GM21526 (cell line): ENCODE results near the gene NHERF1.

Experiments used
- ATAC-seq: cut with Tn5 transposase; IDR thresholded peaks from one replicate; pipeline ENCODE4 v1.9.1; 2021; ENCODE audit warnings: moderate library complexity; ENCODE audit not compliant: unreplicated experiment, low FRiP score

NHERF1 gene

GRCh38 chr17:74806334-74806733 lies 57.9 kb downstream of the NHERF1 start:
- ATAC-seq: no peak

DNA sequence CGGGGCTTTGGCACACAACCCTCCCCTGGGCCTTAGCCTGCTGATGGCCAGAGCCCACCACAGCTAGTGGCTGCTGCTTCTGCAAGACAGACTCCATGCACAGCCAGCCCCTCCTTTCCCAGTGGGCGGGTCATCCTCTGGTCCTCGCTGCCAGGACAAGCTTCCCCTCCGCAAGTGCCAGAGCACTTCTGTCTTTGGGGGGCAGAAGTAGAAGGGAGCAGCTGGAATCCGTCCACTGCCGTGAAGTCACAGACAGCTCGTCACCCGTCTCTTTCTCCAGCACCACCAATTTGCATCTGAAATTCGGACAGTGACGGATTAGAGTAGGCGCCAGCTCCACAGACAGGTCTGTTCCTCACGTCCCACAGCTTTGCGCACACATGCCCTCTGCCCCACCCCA lies 59.0 kb downstream of the NHERF1 start:
- no peak for ATAC-seq

DNA sequence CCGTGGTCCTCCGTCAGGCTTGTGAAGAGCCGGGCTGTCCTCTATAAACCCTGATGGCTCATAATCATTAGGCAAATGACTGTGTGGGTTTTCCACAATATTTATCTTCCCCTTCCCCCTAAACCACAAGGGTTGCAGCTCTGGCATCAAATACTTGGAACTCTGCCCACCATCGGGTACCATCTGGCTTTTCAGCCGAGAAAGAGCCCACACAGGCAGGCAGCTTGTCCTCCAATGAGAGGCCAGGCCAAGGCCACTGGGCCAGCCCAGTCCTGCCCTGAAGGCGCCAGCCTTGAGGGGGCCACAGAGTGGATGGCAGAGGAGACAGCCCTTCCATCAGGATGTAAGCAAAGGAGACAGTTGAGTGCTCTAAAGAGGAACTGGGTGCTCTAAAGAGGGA lies 59.5 kb downstream of the NHERF1 start:
- ATAC-seq: no peak

DNA sequence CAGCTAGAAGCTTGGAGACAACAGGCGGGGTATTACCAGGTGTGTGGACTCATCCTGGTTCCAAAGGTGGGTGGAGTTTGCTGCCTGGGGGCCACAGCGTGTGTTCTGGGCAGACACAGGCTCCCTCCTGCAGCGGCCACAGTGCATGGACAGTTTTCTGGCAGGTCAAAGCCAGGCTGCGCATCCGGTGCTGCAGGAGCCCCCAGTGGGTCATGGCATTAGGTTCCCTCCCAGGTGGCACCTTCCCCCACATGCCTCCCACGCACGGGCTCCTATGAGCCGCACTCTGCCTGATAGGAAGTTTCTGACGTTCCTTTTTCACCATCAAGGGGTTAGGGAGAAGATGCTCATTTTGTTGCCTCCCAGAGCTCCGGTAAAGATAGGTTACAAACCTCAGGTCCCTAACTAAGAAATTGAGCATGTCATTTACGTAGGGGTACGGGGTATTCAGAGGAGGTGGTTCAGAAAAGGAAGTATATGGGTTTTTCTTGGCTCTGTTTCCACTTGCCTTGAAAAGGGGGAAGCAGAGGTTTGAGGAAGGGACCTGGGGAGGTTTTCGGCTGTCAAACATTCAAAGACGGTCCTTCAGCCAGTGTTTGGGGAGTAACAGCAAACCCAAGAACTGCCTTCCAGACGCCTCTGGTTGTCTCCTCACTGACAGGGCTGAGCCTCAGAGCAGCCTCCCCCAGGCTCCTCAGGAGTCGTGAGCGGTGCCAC lies 60.4 kb downstream of the NHERF1 start:
- ATAC-seq: no peak

- no peak for ATAC-seq
Measured at GRCh38 chr17:74810699-74811485, 62.5 kb downstream of the NHERF1 start.

DNA sequence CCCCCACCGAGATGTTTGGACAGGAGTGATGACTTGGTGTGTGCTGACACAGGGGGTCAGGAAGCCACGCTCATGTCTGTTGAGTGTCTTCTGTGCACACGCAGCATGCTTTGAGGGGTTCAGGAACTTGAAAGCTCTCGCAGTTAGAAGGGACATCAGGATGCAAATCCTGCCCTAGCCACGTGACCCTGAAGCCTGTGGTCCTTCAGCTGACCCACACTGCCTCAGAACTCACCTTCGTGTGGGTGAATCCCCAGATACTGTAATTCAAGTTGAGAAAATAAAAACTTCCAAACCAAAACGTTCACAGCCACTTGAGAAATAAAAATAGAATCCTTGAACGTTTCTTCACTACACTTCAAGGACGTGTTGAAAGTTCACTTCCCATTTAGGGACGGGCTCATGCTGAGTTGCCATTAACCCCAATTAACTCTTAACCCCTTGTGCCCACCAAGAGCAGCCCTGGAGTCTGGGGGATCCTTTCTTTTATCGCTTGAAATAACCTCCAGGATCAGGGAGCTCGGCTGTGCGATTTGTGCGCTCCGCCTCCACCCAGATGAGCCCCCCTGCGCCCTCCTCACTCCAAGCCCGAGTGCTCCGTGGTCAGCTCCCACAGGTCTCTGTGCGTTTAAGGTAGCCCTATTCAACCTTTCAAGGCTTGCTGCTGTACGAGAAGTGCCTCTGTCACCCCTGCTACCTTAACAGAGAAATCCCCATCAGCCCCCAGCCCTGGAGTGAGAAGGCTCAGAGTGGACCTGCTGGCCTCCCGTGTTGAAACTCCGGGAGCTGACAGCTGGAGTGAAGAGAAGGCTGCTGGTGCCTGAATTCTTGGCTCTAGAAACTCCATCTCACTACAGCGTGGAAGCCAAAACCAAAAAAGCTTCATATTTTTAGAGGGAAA lies 63.9 kb downstream of the NHERF1 start:
- no peak for ATAC-seq

- no peak for ATAC-seq
Measured at GRCh38 chr17:74814453-74814852, 66.0 kb downstream of the NHERF1 start.

DNA sequence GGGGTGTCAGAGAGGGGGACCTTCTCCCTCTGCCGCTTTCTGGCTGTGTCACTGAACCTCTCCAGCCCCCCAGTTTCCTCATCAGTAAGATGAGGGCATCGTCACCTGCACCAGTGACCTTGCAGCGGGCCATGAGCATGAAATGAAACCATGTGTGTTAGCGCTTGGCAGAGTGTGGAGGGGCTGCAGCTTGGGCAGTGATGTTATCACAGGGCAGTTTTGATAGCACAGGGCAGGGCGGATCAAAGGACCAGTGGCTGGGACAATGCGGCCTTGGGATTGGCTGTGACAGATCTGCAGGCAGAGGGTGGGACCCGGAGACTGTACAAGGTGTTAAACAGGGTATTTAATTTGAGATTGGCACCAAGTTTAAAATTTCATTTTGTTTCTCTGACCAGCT lies 66.6 kb downstream of the NHERF1 start:
- ATAC-seq: no peak

DNA sequence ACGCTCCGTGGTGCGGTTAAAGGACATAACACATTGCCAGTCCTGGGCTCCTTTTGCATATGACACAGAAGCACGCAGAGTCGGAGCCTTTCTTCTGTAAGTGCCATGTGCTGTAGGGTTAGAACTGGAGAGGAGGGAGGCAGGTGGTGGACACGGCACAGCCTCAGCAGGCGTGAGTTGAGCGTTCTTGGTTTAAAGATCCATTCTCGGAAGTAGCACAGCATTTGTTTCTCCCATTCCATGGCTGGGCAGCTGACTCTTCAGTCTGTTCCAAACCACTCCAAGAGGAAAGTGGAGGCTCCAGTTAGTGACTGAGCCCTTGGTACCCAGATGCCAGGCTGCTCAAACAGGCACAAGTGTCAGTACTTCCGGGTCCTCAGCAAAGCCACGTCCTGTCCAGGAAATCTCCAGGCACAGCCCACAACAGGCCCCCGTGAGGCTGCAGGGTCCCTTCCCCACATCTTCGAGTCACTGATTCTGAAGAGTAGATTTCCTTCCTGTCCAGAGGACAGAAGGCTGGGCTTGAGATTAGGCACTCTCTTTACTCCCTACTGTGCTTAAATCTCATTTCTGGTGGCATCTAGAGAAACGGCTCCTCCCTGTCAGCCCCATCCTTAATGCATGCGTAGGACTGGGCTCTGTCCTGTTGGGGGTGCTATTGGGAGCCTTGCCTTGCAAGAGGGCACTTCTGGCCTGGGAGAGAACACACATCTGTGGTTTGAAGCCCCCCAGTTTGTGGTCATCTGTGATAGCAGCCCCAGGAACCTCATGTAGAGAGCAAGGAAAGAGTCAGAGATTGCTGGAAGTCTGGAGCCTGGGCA lies 67.3 kb downstream of the NHERF1 start:
- no peak for ATAC-seq

DNA sequence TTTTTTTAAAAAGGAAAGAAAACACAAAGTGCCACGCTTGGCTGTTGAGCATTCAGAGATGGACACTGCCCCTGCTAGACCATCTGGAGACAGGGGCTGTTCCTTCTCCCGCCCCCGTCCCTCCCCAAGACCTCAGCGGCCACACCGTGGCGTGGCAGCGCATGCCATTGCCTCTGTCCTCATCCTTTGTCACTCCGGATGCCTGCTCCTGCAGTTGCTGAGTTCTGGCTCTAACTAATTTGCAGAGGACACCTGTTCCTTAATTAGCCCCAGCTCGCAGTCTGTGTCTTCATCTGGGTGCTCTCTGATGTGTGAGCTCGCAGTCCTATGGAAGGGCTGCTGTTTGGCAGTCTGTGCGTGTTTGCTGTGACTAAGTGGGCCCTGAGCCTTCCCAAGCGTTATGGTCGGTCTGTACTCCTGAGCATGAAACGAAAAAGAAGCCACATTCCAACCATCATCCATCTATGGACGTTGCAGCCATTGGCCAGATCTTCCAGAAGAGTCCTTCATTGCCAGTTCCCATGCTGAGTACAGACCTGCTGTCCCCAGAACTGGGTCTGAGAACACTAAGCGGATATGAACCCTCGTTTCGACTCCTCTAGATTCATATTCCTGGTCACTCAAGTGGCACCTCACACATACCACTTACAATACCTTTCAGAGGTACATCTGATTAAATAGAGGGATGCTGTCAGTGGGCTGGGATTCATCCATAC lies 68.6 kb downstream of the NHERF1 start:
- no peak for ATAC-seq

GRCh38 chr17:74818291-74818938 lies 70.0 kb downstream of the NHERF1 start:
- no peak for ATAC-seq
